Osteocyte (in vitro differentiated cells): ENCODE results near the gene DOK1. TPM values are rescaled to one million over a fixed set of nuclear protein-coding genes. Genes with fewer than 3 reads are reported as not detected.

Experiments used
- DNase-seq: peaks from one replicate; pipeline ENCODE4 v3.0.0; 2021; ENCODE audit warnings: mixed read lengths; ENCODE audit not compliant: unreplicated experiment; ENCODE audit errors: extremely low spot score
- H3K27ac Mint-ChIP-seq: one replicate; pipeline ENCODE4 v1.8.0; 2021; ENCODE audit warnings: mild to moderate bottlenecking, mixed read lengths; ENCODE audit not compliant: unreplicated experiment
- H3K27me3 Mint-ChIP-seq: one replicate; pipeline ENCODE4 v1.8.0; 2021; ENCODE audit warnings: mixed read lengths; ENCODE audit not compliant: unreplicated experiment
- H3K36me3 Mint-ChIP-seq: one replicate; pipeline ENCODE4 v1.8.0; 2021; ENCODE audit warnings: mixed read lengths; ENCODE audit not compliant: unreplicated experiment
- H3K4me1 Mint-ChIP-seq: one replicate; pipeline ENCODE4 v1.8.0; 2021; ENCODE audit warnings: mixed read lengths; ENCODE audit not compliant: unreplicated experiment
- H3K4me3 Mint-ChIP-seq: one replicate; pipeline ENCODE4 v1.8.0; 2021; ENCODE audit warnings: mild to moderate bottlenecking, moderate library complexity, mixed read lengths; ENCODE audit not compliant: unreplicated experiment
- H3K9me3 Mint-ChIP-seq: one replicate; pipeline ENCODE4 v1.8.0; 2021; ENCODE audit warnings: mixed read lengths; ENCODE audit not compliant: unreplicated experiment
- CTCF ChIP-seq: fragments of 200-600 bp; sonication (generic); IDR thresholded peaks from 2 replicates; pipeline ENCODE4 v1.5.0; 2021; ENCODE audit warnings: antibody characterized with exemption, mild to moderate bottlenecking, moderate library complexity
- total RNA-seq: library from RNA; stranded (reverse); gene quantifications from 2 replicates; pipeline ENCODE4 v1.2.1, GENCODE V29; 2021

Gene DOK1
- total RNA-seq, 1 donor from 2014 or later, result 17.7 TPM

GRCh38 chr2:74510272-74510671 lies 44.2 kb upstream of the DOK1 start:
- Mint-ChIP-seq H3K27ac (no peak overlapping the region), H3K27me3 (peaks cover 50% of the 10 kb centered on the region), H3K36me3 (peaks cover 9% of the 10 kb centered on the region), H3K4me1 (peaks cover 35% of the 10 kb centered on the region), H3K9me3 (no peaks in the 10 kb centered on the region), H3K4me3 (no peak overlapping the region)
- no peak for DNase-seq
- no peak for TF ChIP-seq CTCF

DNA sequence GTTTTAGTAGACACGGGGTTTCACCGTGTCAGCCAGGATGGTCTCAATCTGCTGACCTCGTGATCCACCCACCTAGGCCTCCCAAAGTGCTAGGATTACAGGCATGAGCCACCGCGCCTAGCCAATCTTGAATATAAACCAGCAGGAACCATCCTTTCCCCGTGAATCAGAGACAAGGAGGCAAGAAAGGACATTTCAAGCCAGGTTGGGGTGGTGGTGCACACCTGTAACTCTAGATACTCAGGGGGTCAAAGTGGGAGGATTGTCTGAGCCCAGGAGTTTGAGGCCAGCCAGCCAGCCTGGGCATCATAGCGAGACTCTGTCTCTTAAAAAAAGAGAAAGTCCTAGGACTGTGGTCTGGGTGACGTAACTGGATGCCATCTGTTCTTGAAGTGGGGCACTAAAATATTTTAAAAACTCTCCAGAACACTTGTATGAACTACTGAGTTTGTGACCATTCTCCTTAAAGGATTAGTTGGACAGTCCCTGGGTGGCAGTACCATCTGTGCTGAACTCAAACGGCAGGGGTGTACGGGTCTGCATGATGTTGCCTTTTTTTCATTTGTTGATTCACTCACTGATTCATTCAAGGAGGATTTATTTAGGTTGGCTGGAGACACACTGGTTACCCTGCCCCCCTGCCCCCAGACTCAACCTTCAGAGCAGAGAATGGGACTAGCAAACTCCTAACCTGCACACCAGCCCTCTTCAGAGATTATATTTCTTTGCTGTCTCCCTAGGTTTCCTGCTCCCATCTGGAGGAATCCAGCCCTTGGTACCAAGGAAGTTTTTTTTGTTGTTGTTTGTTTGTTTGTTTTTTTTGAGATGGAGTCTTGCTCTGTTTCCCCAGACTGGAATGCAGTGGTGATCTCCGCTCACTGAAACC lies 43.2 kb upstream of the DOK1 start:
- Mint-ChIP-seq H3K4me1 (peaks cover 27% of the 10 kb centered on the region), H3K4me3 (no peak overlapping the region), H3K27me3 (peaks cover 56% of the 10 kb centered on the region), H3K27ac (no peak overlapping the region), H3K36me3 (peaks cover 8% of the 10 kb centered on the region), H3K9me3 (no peaks in the 10 kb centered on the region)
- DNase-seq, result no peak
- TF ChIP-seq CTCF, result no peak

DNA sequence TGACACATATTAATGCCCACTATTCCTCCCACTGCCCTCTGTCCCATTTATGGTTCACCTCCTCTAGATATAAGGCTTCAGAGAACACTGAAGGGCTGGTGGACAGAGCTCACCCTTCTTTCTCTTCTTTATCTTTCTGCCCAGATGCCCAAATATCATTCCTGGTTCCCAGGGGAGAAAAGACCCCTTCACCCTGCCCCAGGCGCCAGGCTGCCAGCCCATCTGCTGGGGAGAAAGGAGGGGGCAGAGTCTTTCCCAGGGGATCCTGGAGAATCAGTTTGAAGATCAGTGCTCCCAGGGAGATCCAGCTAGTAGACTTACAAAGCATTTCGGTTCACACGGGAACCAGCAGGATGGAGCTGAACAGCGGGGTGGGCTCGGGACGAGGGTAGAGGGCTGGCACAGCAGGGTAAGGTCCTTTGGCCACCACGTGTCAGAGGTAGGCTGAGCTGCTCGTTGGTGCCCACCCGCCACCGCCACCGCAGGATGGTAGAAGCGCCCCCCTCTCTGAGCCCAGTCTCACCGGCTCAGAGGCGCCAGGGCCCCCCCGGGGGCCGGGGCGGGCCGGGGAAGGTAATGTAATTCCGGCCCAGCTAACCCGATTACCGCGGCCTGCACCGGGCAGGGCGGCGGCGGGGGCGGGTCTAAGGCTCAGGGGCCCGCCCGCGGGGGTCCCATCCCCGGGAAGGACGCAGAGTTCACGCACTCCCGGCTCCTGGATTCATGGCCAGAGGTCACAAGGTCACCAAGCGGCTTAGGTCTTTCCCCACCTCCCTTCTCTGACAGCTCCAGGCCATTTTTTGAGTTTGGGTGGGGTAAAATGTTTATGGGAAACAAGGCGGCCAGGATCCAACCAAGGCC lies 41.5 kb upstream of the DOK1 start:
- TF ChIP-seq CTCF, result no peak
- H3K36me3 Mint-ChIP-seq, result peaks cover 4% of the 10 kb centered on the region
- no peak for DNase-seq
- H3K4me1 Mint-ChIP-seq, result peaks cover 19% of the 10 kb centered on the region
- H3K27ac Mint-ChIP-seq, result no peak overlapping the region
- H3K9me3 Mint-ChIP-seq, result no peaks in the 10 kb centered on the region
- peaks cover 71% of the 10 kb centered on the region for H3K27me3 Mint-ChIP-seq
- no peak overlapping the region for H3K4me3 Mint-ChIP-seq

DNA sequence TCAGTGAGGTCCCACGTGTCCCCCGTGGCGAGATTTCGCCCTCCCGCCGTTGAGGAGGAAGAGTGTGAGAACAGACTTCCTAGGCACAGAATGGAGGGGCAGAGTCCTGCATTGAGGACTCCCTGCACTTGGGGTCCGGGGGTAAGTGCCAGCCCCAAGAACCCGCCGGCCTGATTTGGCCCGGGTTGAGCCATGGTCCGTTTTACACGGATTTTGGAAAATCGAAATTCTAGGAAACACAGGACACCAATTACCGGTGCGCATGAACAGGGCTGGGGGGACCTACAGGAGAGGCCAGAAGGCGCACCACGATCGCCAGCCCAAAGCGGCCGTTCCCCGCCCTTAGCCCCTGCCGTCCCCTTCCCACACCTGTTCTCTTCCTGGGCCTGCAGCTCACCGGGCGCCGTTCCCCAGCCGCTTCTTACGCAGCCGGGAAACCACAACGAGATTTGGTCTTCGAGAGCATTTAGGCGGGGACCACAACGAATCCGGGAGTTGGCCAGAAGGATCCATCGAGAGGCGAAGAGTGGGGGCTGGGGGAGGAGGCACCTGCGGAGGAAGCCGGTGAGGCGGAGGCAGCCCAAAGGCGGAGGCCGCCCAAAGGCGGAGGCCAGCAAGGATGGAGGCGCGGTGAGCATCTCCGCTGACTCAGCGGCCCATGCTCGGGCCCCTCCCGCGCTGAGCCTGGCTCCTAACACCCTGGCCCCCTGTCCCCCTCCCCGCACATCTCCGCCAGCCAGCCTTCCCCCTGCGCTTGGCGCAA lies 40.7 kb upstream of the DOK1 start:
- H3K27ac Mint-ChIP-seq, result no peak overlapping the region
- peaks cover 4% of the 10 kb centered on the region for H3K36me3 Mint-ChIP-seq
- H3K4me3 Mint-ChIP-seq, result no peak overlapping the region
- no peak for TF ChIP-seq CTCF
- H3K27me3 Mint-ChIP-seq, result peaks cover 73% of the 10 kb centered on the region
- H3K9me3 Mint-ChIP-seq, result no peaks in the 10 kb centered on the region
- peaks cover 11% of the 10 kb centered on the region for H3K4me1 Mint-ChIP-seq
- DNase-seq, result no peak
